Testis (tissue), 2 donors: Measurements from ENCODE around the gene ZBTB8B.

Experiments used
- POLR2A ChIP-seq: fragments of 450-650 bp; IDR thresholded peaks from one replicate; pipeline ENCODE4 v1.6.1; 2017; ENCODE audit warnings: antibody characterized with exemption, mild to moderate bottlenecking, moderate library complexity
- TF ChIP-seq, protein P1 (sequence below), 3 experiments: fragments of 450-650 bp in 2 of 3; fragments of 200-600 bp in 1 of 3; sonication (generic) in 1 of 3; IDR thresholded peaks; one replicate each; pipeline ENCODE4 v1.5.1; 2016 to 2019; ENCODE audit warnings: antibody characterized with exemption in 3 of 3, mild to moderate bottlenecking in 2 of 3, moderate library complexity in 1 of 3

DNA sequence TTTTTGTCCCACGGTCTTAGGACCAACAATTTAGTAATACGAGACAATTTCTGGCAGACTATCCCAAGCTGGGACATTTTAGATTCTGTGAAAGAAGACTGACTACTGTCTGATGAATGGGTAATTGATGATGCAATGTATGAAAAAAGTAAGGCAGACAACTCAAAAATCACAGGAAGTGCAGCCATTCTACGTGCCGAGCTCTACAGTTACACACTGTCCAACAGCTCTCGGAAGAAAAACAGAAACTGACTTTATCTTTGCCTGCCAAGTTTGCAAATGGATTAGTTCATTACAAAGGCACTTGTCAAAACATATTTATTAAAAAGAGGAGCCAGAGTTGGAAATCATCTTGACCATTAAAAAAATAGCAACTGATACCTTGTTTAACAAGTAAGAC, 31.3 kb downstream of the ZBTB8B start:
- TF ChIP-seq, protein P1, sequence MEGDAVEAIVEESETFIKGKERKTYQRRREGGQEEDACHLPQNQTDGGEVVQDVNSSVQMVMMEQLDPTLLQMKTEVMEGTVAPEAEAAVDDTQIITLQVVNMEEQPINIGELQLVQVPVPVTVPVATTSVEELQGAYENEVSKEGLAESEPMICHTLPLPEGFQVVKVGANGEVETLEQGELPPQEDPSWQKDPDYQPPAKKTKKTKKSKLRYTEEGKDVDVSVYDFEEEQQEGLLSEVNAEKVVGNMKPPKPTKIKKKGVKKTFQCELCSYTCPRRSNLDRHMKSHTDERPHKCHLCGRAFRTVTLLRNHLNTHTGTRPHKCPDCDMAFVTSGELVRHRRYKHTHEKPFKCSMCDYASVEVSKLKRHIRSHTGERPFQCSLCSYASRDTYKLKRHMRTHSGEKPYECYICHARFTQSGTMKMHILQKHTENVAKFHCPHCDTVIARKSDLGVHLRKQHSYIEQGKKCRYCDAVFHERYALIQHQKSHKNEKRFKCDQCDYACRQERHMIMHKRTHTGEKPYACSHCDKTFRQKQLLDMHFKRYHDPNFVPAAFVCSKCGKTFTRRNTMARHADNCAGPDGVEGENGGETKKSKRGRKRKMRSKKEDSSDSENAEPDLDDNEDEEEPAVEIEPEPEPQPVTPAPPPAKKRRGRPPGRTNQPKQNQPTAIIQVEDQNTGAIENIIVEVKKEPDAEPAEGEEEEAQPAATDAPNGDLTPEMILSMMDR (IDR thresholded peaks at IDR 0.05): no peak
- TF ChIP-seq POLR2A: no peak
